Ammon's horn (tissue), 1 donor: Measurements from ENCODE around the gene FLT3LG.

Experiments
- DNase-seq: peaks from one replicate; pipeline ENCODE4 v3.0.0-alpha.2; 2016; ENCODE audit warnings: low spot score

FLT3LG gene

DNA sequence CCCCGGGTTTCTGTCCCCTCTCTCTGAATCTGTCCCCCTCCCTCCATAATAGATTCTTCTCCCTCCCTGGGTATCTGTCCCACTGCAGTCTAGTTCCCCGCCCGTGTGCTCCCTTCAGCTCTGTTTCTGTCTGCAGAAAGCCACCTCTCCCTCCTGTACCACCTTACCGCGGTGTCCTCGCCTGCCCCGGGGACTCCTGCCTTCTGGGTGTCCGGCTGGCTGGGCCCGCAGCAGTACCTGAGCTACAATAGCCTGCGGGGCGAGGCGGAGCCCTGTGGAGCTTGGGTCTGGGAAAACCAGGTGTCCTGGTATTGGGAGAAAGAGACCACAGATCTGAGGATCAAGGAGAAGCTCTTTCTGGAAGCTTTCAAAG lies 39.7 kb downstream of the FLT3LG start:
- no peak for DNase-seq

DNA sequence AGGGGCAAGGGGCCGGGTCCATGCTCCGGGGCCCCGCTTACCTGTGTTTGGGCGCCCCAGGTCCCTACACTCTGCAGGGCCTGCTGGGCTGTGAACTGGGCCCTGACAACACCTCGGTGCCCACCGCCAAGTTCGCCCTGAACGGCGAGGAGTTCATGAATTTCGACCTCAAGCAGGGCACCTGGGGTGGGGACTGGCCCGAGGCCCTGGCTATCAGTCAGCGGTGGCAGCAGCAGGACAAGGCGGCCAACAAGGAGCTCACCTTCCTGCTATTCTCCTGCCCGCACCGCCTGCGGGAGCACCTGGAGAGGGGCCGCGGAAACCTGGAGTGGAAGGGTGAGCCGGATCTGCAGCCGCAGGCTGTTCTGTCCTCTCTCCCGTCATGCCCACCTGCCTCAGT lies 40.1 kb downstream of the FLT3LG start:
- no peak for DNase-seq

DNA sequence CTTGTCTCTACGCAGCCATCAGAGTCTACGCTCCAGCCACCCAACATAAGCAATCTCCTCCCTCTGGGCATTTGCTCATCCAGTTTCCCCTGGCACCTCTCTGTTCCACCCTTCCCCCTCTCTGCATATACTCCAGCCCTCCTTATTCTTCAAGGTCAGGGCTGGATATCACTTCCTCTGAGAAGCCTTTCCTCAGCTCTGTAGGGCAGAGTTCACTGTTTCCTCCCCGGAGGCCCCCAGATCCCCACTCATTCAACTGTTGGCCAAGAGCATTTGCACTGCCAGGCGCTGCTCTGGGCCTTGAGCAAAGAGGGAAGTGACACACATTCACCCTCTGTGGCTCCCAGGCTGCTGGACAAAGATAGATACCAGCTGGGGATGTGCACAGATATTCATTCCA lies 41.8 kb downstream of the FLT3LG start:
- DNase-seq, result peak; percentile 74

DNA sequence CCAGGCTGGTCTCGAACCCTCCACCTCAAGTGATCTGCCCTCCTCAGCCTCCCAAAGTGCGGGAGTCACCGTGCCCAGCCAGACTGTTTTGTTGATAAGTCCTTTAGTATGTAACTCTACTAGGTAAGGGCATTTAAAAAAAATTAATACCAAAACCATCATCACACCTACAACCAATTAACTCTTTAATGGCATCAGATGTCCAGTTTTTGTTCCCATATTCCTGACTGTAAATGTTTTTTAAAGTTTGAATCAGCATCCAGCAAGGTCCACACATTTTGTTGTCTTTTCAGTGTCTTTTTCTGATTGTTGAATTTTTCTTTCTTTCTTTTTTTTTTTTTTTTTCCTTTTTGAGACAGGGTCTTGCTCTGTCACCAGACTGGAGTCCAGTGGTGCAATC lies 44.0 kb downstream of the FLT3LG start:
- DNase-seq, result no peak

DNA sequence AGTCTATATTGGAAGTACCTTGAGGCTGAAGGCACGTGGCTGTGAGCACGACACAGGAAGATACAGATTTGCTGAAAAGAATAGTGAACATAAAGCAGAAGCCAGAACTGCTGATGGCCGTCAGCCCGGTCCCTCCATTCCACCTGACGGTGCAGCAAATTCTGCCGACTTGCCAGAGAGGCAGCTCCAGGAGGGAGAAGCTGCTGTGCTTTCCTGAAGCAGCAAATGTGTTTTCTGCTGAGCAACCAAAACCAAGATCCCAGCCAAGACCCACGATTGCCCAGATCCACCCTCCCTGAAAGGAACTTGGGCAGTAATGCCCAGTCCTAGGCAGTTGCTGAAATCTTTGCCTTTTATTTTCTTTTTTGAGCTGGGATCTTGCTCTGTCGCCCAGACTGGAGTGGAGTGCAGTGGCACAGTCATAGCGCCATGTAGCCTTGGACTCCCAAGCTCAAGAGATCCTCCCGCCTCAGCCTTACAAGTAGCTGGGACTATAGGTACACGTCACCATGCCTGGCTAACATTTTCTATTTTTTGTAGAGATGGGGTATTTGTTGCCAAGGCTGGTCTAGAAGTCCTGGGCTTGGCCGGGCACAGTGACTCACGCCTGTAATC lies 46.8 kb downstream of the FLT3LG start:
- peak; percentile 63 for DNase-seq

DNA sequence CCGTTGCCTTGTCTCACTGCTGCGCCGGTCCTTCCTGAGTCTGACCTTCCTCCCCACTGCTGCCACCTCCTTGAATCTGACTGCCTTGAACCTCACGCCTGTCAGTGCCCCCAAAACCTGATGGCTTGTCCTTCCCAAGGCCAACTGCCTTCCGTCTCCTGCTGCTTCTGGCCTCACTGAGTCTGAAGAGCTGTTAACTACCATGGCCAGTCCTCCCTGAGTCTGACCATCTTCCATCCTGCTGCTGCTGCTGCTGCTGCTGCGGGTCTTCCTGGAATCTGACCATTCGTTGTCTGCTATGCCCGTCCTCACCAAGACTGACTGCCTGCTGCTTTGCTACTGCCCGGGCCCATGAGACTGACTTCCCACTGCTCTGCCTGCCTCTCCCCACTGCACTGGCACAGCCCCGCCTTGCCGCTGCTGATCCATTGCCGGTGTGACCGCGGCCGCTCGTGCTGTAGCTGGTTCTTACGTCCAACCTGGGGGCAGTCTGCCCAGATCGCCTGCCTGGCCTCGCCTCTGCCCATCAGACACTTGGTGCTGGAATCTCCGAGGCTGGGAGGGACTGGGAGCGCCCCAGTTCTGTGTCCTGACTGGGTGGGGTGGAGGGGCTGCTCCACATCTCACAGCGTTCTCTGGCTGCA lies 50.9 kb downstream of the FLT3LG start:
- no peak for DNase-seq

DNA sequence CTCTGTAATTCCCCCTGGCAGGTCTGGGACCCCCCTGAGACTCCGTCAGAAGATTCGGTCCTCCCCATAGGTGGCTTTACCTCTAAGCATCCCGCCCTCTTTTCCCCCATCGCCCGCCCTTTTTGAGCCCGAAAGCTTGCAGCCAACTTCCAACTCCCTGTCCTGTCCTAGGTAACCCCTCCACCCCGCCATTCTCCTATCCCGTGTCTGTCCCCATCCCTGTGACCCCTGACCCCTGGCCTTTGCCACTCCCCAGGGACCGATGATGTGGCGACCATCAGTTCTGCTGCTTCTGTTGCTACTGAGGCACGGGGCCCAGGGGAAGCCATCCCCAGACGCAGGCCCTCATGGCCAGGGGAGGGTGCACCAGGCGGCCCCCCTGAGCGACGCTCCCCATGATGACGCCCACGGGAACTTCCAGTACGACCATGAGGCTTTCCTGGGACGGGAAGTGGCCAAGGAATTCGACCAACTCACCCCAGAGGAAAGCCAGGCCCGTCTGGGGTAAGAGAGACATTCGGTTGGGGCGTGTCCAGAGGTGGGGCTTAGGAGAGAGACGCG lies 54.3 kb downstream of the FLT3LG start:
- no peak for DNase-seq

DNA sequence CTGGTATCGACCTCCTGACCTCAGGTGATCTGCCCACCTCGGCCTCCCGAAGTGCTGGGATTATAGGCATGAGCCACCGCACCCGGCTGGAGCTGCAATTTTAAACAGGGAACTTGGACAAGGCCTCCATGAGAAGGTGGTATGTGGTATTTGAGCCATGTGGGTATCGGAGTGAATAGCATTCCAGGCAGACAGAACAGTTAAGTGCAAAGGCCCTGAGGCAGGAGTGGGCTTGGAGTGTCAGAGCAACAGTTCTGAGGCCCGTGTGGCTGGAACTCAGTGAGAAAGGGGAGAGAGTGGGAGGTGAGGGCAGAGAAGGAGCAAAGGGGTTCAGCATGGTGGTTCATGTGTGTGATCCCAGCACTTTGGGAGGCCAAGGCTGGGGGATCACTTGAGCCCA lies 56.7 kb downstream of the FLT3LG start:
- no peak for DNase-seq

DNA sequence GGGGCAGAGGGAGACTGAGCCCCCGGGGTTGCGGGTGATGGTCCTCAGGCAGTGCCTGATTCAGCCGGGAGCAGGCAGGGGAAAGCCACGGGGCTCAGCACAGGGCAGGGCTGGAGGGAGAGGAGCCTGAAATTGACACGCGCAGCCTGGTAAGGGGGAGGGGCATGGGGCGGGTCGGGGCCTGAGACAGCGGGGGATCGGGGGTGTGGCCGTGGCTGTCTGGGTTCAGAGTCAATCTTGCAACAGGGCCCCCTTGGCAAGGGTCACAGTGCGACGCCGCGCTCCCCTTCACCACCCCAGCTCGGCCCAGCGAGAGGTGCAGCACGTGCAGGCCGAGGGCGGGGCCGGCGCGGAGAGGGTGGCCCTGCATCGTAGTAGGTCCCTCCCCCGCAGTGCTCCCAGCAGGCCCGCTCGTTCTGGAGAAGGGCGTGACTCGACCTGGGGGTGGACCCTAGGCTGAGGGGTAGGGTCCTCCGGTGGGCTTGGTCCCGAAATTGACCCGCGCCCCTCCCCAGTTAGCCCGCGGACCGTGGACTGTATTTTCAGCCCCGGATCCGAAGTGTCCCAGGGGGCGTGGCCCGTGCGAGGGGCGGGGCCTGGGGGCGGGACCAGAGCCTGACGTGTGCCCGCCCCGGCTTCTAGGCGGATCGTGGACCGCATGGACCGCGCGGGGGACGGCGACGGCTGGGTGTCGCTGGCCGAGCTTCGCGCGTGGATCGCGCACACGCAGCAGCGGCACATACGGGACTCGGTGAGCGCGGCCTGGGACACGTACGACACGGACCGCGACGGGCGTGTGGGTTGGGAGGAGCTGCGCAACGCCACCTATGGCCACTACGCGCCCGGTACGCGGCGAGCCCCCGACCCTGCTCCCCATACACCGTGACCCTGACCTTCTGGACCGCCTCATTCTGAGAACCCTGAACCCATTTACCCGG lies 59.8 kb downstream of the FLT3LG start:
- DNase-seq, result peak; percentile 72

DNA sequence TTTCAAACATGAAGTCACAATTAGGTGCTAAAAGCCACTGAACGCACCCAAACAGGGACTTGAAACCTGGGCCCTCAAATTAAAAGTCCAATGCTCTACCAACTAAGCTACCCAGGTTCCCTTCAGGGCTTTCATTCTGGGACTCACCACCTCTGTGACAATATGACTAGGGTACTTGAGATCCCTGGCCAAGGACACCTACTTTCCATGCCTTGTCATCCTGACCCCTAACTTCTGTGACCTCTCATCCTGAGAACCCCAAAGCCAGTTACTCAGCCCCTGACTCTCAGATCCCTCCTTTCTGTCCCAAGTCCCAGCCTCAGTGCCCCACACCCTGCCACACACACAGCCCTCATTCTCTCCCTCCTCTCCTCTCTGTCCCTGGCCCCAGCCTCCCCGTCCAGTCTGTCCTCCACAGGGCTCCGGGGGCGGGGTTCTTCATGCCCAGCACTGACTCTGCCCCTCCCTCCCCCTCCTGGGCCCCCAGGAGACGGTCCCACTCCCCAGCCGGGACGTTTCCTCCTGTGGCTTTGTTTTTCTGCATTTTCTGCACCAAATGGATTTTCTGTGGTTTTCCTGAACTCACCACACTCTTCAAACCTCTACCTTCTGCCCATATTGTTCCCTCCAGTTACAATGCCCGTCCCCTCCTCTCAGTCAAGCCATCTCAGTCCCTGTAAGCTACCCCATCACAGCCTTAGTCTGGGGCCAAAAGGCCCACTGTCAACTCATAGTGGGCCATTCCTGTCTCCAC lies 60.8 kb downstream of the FLT3LG start:
- no peak for DNase-seq
